DOHH2 (cell line): ENCODE measurements around the gene ARHGAP24.

ENCODE experiments used
- EZH2phosphoT487 ChIP-seq: fragments of 200-600 bp; sonication (generic); IDR thresholded peaks from 2 replicates; pipeline ENCODE4 v1.6.1; 2017; ENCODE audit warnings: borderline replicate concordance, mild to moderate bottlenecking, antibody characterized with exemption, low read length, moderate library complexity, mixed read lengths
- TF ChIP-seq, protein P1 (sequence below): fragments of 200-600 bp; sonication (generic); IDR thresholded peaks from one replicate; pipeline ENCODE4 v1.5.1; 2014; ENCODE audit warnings: antibody characterized with exemption, mild to moderate bottlenecking, low read depth, low read length; ENCODE audit not compliant: poor library complexity, severe bottlenecking

DNA sequence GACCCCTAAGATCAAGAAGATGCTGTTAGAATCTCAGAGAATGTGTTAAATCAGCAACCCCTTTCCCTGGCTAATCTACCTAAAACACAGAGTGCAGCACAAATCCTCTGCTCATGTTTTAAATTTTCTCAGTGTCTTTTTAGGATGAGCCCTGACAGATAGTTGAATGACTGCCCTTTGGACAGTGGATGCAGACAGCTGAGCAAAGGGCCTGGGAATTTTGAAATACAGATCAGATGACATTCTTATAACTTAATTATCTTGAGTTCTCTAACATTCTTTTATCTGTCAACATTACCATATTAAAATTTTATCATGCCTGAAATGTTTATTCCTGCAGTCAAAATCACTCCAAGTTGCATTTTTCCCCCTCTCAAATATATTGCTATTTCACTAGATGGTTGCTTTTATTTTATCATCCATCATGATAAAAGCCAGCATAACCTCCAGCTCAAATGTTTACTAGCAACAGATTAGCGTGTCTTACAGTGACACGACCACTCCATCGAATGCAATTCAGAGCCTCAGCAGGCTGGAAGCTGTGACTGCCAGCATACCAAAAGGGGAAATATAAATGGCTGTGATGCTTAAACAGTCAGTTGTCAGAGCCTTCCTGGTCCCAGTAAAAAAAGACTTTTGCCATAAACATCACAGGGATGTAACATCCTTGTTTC lies 22.8 kb upstream of the ARHGAP24 start:
- TF ChIP-seq, protein P1, sequence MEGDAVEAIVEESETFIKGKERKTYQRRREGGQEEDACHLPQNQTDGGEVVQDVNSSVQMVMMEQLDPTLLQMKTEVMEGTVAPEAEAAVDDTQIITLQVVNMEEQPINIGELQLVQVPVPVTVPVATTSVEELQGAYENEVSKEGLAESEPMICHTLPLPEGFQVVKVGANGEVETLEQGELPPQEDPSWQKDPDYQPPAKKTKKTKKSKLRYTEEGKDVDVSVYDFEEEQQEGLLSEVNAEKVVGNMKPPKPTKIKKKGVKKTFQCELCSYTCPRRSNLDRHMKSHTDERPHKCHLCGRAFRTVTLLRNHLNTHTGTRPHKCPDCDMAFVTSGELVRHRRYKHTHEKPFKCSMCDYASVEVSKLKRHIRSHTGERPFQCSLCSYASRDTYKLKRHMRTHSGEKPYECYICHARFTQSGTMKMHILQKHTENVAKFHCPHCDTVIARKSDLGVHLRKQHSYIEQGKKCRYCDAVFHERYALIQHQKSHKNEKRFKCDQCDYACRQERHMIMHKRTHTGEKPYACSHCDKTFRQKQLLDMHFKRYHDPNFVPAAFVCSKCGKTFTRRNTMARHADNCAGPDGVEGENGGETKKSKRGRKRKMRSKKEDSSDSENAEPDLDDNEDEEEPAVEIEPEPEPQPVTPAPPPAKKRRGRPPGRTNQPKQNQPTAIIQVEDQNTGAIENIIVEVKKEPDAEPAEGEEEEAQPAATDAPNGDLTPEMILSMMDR: no peak
- no peak for TF ChIP-seq EZH2phosphoT487
